ENCODE data around the gene PARVB.
"Not testable (repeated sequence)": the region's sequence is repeated elsewhere in the genome, so short reads cannot be mapped to it uniquely, and the experiment has no call there.

The PARVB gene

DNA sequence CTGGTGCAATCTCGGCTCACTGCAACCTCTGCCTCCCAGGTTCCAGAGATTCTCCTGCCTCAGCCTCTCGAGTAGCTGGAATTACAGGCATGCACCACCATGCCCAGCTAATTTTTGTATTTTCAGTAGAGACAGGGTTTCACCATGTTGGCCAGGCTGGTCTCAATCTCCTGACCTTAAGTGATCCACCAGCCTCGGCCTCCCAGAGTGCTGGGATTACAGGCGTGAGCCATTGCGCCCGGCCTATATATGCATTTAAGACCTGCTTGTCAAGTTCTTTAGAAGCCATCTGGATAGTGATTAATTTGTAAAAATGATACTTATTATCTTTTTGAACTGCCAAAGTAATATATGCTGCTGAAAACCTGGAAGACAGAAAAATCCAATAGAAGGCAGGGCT is 86.6 kb downstream of the PARVB start:
- not testable (repeated sequence) for DNase-seq (ENCODE audit: low spot score)

DNA sequence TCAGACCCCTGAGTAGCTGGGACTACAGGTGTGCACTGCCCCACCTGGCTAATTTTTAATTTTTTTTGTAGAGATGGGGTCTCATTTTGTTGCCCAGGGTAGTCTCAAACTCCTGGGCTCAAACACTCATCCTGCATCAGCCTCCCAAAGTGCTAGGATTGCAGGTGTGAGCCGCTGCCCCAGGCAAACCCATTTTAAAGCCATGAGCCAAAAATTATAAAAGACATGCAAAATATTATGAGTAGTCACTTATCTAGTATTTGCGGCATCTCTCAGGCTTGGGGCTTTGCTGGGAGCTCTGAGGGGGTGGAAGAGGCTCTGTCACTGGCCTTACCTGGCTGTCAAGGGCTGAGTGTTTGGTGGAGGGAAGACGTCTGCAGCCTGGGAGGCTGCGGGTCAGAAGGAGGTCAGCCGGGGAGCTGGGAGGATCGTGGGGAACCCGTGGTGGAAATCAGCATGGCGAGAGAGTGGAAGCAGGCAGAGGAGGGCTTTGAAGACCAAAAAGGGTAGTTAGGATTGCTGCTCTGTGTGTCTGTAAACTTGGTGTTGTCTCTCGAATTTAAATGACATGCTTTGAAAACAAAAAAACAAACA is 87.6 kb downstream of the PARVB start:
- no peak for DNase-seq (ENCODE audit: low spot score)

DNA sequence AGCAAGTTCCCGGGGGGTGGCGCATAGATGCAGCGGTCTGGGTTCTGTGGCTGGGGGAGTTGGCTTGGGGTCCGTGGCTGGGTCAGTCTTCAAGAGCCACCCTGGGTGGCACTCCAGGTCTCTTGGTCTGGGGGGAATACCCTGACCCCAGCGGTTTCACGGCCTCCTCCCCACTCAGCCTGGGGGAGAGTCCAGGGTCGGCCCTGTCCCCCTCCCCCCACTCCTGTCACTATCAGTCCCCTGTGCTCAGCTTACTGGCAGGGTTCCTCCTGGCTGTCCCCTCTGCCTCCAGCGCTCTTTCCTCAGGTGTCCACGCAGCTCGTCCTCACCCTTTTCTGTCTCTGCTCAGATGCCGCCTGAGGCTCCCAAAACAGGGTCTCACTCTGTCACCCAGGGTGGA is 88.1 kb downstream of the PARVB start:
- no peak for DNase-seq (ENCODE audit: low spot score)

DNA sequence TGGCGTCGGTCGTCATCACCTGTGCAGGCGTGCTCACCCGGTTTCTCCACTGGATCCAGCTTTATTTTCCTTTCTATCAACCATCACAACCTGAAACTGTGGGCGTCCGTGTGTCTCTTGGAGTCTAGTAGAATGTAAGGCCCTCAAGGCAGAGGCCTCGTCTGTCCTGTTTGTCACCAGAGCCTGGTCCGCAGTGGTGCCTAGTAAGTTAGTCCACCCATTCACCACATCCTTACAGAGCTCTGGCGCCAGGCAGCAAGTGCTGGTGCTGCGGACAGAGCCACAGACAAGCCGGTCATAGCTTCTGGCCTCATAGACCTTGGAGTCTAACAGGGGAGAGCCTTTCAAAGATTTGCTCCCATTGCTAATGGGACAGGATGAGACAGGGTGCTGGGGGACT is 92.2 kb downstream of the PARVB start:
- no peak for DNase-seq (ENCODE audit: low spot score)

DNA sequence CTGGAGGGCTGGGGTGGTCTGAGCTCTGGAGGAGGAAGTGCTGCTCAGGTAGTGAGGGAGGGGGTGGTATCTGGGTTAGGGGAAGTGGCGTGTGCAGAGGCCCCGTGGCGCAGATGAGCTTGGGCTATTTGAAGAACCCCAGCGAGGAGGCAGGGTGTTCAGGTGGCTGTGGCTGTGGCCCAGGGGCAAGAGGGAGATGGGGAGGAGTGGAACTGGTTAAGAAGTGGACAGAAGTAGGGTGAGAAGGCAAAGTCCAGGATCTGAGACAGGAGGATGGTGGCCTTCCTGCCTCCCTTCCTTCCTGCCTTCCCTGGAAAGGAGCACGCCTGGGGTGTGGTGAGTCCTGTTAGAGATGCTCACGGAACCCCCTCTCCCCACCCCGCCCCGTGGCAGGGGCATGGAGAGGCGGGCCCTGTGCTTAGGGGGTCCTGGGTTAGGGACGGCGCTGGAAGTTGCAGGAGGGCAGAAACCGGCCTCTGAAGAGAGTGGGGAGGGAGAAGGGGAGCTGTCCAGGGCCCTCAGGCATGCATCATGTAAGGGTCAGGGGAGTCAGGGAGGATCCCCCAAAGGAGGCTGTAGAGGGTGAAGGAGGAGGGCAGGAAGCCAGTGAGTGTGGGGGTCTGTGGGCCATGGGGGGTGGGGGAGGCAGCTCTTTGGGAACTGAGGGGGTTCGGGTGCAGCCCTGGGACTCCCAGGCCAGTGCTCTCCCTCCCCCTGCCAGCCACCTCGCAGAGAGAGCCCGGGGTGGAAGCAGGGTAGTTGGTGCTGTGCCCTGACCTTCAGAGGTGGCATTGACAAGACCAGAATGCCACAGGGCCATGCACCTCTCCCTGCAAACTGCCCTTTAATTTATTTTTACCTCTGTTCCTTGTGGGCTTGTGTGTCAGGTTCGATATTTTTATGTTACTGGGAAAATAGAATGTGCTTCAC is 92.9 kb downstream of the PARVB start:
- no peak for DNase-seq (ENCODE audit: low spot score)

DNA sequence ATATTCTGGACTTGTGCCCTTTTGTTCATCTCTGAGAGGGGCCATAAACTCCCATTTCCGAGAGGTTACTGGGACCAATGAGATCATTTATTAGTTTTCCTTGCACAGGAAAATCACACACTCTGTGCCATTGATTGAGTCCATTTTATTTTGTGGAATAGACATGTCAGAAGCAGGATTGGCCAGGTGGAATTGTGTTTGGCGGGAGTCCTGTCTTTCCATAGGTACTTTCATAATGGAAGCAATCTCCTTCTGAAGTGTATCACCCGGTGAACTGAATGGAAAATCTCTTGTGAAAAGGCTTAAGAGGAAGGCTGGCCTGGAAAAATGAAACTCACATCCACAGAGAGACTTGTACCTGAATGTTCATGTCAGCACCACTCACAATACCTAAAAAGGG is 93.6 kb downstream of the PARVB start:
- no peak for DNase-seq (ENCODE audit: low spot score)

DNA sequence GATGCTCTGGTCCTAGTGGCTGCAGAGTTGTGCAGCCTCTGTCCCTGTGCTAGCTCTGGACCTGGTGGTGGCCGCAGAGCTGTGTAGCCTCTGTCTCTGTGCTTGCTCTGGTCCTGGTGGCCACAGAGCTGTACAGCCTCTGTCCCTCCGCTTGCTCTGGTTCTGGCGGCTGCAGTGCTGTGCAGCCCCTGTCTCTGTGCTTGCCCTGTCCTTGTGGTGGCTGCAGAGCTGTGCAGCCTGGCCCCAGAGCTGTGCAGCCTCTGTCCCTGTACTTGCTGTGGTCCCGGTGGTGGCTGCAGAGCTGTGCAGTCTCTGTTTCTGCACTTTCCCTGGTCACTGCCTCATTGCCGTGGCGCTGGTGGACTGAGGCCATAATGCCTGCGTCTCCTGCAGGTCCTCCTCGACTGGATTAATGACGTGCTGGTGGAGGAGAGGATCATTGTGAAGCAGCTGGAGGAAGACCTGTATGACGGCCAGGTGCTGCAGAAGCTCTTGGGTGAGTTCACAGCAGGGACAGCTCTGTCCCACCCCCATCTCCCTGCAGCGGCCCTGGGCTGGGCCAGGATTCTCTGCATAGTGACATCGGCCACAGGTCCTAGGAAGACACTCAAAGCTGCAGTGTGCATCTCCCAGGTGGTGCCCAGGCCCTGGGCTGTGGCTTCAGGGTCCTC is 94.7 kb downstream of the PARVB start:
- no peak for DNase-seq (ENCODE audit: low spot score)

DNA sequence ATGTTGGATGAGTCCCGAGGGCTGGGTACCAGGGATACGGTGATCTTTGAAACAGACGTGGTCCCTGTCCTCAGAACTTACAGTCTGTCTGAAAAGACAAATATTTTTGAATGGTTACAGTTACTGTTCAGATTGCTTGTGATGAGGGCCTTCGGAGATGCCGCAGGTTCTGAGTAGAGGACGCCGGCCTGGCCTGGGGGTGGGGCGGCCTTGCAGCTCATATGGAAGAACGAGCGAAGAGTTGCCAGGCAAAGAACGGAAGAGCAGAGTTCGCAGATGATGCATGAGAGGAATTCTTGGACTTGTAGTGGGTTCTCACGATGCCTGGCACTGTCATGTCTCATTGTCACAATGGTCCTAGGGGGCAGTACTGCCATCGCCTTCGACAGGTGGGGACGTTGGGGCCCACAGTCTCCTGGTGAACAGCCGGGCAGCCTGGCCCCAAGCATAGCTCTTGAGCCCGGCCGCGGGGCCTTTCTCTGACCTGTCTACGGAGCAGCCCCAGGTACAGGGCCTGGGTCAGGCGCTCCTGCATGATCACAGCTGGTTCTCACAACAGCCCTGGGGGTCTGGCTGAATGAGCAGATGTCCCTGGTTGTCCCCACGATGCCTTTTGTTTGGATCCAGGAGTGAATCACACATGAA is 95.7 kb downstream of the PARVB start:
- DNase-seq (ENCODE audit: low spot score) = no peak

DNA sequence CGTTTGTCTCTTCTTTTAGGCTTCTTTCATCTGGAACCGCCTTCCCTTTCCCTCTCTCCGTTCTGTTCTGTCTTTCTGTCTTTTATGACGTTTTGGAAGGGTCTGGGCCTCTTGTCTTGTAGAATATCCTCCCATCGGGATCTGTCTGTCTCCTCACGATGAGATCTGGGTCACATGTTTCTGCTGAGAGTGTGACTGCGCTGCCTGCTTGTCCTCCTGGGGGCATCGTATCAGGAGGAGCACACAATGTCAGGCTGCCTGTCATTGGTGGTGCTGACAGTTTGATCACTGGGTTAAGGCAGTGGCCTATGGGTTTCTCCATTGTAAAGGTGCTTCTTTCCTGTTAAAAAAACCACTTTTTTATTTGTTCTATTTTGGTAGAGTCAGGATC is 96.2 kb downstream of the PARVB start:
- no peak for DNase-seq (ENCODE audit: low spot score)

DNA sequence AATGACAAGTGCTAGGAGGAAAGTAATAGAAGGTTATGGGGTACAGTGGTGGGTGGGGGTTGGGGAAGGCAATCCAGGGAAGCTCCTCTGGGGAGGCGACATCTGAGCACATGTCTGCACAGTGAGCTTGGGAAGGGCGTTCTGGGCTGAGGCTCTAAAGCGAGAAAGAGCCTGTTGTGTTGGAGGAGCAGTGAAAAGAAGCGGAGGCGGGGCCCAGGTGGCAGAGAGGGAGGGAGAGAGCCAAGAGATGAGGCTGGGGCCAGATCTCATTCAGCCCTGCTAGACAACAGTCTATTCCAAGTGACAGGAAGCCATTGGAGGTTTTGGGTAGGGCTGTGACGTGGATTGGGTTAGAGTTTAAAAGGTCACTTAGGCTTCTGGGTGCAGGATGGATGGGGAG is 101.3 kb downstream of the PARVB start:
- DNase-seq (ENCODE audit: low spot score) = no peak

DNA sequence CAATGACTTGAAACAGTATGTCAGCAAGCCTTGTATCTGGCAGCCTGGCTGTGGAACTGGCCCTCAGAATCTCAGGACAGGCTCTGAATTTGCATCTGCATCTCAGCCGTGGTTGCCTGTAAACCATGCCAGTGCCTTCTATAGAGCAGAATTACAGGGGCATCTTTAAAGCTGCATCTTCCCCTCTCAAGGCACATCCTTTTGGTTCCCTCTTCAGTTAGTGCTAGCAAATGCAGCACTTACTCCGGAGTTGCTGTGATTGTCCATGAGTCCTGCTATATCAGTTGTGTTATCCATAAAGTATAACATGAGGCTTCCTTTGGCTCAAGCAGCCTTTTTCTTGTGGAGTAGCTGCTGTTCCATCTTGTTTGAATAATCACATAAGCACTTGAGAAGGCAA is 102.7 kb downstream of the PARVB start:
- no peak for DNase-seq (ENCODE audit: low spot score)

DNA sequence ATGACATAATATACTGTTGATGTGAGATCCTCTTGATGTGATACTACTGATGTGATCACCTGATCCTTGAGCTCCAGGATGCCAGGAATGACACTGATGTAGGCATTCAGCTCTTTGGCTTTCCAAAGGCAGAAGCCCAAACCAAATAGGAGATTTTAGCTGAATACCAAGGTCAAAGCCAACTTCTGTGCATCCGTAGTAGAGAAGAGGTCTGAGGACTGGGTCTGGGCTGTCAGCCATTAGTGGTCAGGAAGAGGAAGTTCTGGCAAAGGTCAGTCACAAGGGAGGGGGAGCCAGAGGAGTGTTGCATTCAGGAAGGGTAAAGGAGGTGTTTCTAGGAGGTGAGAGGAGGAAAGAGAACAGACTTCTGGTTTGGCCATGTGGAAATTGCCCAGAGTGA is 103.3 kb downstream of the PARVB start:
- DNase-seq (ENCODE audit: low spot score) = no peak

DNA sequence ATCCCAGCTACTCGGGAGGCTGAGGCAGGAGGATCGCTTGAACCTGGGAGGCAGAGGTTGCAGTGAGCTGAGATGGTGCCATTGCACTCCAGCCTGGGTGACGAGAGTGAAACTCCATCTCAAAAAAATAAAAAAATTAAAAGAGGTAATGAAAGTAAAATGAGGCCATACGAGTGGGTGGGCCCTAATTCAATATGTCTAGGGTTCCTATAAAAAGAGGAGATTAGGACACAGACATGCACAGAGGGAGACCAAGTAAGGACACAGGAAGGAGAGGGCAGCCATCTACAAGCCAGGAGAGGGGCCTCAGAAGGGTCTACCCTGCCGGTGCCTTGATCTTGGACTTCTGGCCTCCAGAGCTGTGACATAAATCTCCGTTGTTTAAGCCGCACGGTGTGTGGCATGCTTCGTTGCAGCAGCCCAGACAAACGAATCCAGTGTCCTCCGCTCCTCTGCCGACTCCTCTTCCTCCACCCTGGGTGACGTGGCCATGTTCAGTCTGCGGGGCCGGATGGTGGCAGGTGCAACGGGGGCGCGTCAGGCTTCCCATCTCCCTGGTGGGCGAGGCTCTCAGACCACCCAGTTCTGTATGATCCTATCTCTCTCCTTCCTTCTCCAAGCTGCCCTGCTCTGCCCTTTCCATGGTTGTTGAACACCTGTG is 105.0 kb downstream of the PARVB start:
- no peak for DNase-seq (ENCODE audit: low spot score)

DNA sequence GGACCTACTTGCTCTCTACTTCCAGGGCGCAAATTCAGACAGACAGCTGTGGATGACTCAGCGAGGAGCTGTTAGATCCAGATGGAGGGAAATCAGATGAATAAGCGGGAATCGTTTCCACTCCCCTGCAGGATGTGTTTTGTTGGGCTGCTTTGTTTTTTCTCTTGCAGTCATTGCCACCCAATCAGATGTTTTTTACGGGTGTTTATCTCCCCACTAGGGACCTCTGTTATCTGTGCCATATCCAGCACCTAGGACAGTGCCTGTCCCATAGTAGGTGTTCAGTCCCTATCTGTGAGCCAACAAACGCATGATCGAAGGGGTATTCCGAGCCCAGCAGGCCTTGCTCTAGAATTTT is 105.5 kb downstream of the PARVB start:
- no peak for DNase-seq (ENCODE audit: low spot score)

DNA sequence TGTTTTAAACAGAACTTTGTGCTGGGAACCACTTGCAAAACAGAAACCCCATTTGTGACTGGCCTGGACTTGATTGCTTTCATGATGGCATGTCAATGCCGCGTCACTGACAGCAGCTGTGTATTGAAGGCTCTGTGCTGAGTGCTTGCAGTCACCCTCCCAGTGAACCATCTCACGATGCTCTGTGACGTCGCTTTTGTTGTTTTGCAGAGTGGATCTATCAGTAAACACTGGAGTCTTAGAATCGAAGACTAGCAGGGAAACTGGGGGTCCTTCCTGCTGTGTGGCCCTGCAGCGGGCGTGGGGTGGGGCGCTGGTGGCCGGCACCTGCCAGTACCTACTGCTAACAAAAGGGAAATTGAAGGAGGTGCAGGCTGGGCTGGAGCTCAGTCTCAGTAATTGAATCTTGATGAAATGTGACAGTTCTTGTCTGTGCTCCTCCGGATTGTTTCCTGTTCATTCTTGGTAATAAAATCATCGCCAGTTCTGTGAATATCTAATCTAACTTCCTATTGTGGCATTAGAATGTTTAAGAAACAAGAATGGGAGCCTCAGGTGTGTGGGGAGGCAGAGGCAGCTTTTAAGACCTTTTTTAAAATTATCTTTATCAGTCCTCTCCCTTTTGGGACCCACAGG is 106.1 kb downstream of the PARVB start:
- no peak for DNase-seq (ENCODE audit: low spot score)

DNA sequence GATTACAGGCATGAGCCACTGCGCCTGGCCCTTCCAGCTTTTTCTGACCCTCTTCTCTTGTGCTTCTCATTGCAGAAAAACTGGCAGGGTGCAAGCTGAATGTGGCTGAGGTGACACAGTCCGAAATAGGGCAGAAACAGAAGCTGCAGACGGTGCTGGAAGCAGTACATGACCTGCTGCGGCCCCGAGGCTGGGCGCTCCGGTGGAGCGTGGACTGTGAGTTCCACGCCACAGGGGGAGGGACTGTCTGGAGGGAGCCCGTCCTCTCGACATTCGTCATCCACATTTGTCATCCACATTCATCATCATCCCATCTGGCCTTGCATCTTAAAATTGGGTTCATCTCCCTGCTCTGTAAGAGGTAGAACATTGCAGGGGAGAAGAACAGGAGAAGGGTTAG is 107.3 kb downstream of the PARVB start:
- DNase-seq (ENCODE audit: low spot score) = no peak

DNA sequence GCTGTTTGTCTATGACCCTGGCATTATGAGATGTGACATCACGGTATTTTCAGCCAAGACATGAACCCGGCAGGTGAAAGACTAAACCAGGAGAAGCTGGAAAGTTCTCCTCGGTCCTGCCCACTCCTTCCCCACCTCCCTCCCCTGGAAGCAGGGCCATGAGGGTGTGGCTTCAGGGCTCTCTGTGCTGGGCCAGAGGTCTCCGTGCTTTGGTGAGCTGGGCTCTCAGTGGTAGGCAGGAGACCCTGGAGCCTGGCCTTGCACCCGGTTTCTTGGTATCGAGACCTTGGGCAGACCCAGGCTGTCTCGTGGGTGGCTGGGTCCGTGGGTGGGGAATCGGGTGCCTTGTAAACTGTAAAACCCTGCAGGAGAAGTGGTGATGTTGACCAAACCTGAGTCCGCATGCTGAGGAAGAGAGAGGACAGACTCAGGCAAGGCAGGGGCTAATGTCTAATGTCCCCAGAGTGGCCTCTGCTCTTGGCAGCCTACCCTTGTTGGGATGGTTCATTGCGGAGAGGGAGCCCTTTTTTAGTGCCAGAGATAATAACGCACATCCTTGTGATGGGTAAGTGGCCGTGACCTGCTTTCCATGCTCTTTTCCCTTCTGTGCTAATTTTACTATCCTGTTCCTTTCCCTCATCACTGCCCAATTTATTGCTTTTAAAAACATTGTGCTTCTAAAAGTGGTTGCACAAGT is 108.0 kb downstream of the PARVB start:
- no peak for DNase-seq (ENCODE audit: low spot score)

DNA sequence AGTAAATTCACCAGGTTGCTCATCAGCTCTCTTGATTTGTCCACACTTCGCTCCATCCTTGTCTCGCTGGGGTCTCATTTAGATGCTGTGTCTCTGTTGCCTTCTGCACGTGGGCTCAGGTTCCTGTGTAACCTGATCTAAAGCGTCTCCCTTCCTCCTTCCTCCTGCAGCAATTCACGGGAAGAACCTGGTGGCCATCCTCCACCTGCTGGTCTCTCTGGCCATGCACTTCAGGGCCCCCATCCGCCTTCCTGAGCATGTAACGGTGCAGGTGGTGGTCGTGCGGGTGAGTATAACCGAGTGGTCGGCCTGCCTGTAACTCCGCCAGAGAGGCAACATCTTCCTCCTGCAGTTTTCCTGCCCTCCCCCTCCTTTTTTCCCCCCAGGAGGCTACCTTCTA is 108.6 kb downstream of the PARVB start:
- no peak for DNase-seq (ENCODE audit: low spot score)

DNA sequence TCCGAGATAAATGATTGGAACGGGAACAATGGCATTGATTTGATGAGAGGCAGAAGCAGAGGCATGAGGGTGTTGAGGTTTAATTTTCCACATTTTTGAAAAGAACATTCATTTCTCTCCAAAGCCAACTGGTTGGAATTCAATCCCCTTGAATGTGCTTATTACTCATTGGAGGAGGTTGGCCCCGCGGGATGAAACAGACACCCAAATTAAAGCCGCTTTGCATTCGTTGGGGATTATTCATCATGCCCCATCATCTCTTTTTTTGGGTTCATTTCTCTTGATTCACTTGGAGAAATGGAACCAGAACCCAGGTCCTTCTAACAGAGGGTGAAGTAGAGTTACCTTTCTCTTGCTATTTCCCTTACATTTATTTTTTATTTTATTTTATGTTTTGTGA is 109.1 kb downstream of the PARVB start:
- DNase-seq (ENCODE audit: low spot score) = no peak

DNA sequence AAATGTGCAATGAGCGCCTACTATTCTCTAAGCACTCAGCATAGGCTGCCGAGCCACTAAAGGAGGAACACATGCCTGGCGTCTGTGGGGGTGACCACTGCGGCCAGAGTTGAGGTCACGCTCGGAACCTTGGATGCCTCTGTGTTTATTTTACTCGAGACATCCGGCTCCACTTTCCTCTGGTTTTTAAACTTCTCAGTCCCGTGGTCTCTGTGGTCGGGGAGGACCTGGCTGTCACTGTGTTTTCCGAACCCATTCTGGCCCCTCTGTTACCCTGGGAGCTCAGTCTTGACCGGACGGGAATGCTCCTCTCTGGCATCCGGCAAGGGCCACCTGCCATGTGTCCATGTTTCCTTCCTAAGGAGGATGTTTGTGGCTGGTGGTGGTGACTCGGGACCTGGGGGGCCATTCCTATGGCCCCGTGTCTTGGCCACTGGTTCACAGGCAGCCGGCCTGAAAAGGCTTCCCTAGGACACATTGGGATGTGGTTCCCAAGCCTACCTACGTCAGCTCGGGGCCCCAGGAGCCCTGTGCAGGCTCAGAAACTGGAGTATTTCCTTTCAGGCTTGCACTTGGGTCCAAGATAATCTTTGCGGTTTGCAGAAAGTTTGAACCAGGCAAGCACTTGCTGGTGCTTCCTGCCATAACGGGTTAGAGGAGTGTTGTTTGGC is 109.9 kb downstream of the PARVB start:
- DNase-seq (ENCODE audit: low spot score) = no peak

DNA sequence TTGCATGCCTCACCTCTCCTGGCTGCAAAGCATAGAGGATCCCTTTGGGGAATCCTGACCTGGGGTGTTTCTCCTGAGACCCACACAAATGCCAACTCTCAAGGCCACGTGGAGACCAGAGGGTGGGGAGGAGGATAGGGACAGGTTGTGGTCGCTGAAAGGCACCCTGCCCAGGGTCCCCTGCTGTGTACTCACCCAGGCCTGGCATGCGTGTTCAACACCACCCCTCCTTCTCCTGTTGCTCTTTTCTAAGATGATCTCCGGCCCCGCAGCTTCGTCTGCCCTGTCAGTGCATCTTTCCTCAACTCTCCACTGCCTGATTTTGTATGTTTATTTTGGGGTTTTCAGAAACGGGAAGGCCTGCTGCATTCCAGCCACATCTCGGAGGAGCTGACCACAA is 112.0 kb downstream of the PARVB start:
- no peak for DNase-seq (ENCODE audit: low spot score)
